ENCODE measurements around the gene ADARB2.

Gene ADARB2

DNA sequence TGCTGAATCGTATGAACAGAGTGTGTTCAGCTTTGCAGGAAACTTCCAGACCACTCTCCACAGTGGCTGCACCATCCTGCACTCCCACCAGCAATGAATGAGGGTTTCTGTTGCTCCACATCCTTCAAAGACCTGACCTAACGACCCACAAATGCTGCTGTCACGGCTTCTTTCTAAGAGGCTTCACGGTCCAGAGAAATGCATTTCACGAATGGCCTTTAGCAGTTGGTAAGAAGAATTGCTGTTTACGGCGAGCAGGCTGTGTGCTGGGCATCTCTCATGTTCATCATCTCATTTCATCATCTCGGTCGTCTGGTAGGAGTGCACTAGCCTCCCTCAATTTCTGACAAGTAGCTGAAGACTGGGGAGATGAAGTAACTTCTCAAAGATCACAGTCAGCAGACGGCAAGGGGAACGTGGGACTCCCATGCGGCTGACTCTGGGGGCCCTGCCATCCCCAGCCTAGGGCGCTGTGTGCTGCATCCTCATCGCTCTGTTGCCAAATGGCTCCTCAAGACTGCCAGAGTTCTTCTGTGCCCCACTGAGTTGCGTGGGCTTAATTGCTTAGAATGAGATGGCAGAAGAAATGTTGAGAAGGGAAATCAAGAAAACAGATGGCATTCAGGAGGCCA lies 72.9 kb downstream of the ADARB2 start:
- no peak for DNase-seq (ENCODE audit: low read depth in 2 of 3, low spot score in 1 of 3)

DNA sequence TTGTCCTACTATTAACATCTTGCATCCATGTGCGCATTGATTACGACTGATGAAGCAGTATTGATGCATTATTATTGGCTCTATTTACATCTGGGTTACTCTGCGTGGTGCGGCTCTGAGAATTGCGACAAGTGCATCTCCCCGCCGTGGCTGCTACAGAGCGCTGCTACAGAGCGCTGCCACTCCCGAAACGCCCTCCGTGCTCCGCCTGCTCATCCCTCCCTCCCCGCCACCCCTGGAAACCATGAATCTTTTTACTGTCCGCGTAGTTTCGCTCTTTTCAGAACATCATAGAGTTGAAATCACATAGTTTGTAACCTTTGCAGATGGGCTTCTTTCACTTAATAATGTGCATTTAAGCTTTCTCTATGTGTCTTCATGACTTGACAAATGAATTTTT lies 74.1 kb downstream of the ADARB2 start:
- no peak for DNase-seq (ENCODE audit: low read depth in 2 of 3, low spot score in 1 of 3)

DNA sequence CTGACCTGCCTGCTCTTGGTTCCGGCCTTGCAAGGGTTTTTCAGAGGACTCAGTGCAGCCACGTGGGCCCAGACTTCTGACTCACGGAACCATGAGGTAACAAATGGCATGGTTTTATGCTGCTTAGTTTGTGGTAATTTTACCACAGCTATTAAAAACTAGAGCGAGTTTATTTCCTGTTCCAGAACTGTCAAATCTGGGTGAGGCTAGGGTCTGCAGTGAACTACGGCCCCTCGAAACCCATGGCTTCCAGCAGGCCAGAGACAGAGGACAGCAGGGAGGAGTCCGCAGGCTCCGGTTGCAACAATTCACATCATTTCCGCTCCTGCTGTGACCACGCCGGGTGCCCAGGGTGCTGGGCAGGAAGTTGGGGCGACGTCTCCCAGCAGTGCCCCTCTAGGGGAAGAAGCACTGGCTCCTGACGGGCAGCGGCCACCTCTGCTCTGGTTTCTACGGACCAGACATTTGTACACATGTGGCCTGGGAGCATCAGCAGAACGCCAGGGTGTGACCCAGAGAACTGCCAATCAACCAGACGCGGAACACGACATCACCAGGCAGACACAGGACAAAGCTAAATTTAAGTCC lies 74.8 kb downstream of the ADARB2 start:
- no peak for DNase-seq (ENCODE audit: low read depth in 2 of 3, low spot score in 1 of 3)

DNA sequence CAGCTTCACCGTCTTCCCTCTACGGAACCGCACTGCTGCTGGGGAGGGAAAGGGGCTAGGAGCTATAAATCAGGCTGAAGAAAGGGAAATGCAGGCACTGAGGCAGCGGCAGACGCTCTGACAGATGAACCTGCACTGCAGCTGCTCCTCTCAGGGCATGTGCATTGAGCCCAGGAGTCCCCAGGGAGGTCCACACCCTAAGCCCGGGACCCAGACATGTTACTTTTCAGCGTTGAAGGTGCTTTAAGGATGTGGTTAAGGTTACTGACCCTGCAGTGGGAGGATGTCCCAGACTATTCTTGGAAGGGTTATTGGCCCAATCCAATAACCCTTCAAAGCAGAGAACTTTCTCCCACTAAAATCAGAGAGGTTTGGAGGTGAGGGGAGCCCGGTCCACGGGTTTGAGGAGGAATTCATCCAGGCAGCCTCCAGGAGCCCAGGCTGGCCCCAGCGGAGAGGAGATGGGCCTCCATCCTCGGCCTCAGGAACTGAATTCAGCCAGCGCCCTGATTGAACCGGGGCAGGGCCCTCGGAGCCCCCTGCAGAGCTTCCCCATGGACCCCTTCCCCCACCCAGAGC lies 75.4 kb downstream of the ADARB2 start:
- no peak for DNase-seq (ENCODE audit: low read depth in 2 of 3, low spot score in 1 of 3)

DNA sequence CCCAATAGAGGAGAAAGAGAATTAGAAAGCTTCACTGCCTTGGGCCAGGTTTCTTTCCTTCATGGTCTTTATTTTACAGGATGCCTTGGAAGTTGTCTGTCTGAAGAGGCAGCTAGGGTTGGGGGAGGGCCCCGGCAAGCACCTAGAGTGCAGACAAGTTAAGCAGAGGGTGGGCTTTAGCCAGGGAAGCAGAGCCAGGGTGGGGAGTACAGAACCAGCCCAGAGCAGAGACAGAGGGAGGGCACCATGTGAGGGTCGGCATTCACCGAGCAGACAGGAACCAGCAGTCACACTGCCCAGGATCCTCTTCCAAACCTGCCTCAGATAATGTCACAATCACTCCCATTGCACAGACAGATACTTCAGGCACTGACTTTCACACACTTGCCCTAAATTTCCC lies 75.9 kb downstream of the ADARB2 start:
- no peak for DNase-seq (ENCODE audit: low read depth in 2 of 3, low spot score in 1 of 3)

DNA sequence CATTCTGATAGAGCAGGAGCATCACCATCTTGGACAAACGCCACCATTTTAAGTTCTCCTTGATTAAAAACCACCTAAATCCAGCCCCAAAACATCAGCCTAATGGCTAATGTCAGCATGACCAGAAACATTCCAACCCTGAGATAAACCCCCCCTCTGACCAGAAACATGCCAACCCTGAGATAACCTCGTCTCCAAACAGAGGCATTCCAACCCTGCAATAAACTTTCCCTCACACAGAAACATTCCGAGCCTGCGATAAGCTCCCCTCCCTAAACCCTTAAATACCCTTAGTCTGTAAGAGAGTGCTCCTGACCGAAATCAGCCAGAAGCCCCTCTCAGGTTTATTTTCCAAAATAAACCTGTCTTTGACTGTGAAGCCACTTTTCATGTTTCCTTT lies 76.5 kb downstream of the ADARB2 start:
- DNase-seq (ENCODE audit: low read depth in 2 of 3, low spot score in 1 of 3) = no peak

DNA sequence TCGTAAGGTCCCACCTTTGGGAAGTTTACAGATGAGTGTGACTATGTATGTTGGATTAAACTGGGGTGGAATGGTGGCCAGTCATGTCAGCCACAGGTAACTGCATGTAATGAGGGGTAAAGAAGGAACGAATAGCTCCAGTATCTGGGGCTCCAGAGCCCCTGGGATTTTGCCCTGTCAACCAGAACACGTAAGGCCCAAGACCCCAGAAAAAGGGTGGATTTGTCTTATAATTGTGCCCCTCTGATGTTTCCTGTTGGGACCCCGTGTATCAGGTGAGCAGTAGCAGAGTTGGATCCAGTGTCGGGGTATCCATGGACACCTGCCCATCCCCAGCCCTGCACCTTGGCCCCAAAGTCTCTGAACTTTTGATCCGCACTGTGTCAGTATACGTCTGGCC lies 76.9 kb downstream of the ADARB2 start:
- no peak for DNase-seq (ENCODE audit: low read depth in 2 of 3, low spot score in 1 of 3)

DNA sequence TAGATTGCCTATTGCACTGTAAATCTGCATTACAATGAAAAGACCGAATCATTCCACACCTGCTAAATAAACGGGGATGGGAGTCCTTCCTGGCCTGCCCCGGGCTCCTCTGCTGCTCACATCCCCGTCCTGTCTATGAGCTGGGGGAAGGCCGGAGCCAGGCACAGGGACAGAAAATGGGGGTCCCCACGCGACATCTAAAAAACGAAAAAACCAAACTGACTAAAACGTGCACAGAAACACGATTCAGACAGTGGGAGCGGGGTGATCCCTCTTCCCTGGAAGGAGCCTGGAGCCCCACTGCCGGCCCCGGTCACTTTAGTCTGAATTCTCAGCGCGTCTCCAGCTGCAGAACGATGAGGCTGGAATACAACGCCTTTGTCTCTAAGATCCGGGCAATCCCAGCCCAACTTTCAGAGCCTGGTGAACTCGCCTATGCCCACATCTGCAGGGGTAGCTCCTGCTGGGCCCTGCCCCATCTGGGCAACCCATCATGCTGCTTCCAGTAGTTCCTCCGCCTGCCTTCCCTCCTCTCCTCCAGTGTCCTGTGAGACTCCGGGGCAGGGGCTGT lies 78.0 kb downstream of the ADARB2 start:
- DNase-seq (ENCODE audit: low read depth in 2 of 3, low spot score in 1 of 3) = no peak

DNA sequence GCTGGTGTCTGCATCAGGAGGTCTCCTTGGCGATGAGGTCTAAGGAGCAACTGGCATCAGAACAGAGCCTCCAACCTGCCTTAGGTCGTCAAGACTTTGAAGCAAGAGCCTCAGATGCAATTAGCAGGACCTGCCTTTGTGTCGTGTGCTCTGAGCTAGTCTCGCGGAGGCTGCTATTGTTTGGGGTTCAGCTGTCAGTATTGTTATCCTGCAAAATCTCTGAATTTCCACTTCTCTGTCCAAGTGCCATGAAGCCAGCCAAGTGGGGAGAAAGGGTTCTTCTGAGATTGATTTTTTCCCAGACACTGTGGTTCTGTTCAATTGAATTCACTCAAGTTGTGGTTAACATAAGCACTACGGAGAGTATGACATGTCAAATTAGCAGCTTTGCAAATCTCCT lies 78.7 kb downstream of the ADARB2 start:
- DNase-seq (ENCODE audit: low read depth in 2 of 3, low spot score in 1 of 3) = no peak

DNA sequence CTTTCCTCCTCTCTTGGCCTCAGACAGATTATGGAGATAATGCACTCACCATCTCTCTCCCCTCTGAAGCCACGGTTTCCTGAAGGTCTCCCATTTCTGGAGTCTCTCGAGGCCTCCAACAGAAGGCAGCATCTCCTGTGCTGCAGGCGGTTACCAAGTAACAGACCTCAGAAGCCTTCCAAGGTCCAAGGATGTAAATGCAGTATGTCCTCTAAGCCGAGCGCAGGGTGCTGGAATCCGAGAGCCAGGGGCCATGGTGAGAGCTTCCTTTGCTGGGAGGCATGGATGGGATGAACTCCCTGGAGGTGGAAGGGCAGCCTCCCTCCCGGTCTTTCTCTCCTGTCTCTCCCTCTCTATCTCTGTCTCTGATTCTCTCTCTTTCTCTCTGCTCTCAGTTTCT lies 79.8 kb downstream of the ADARB2 start:
- DNase-seq (ENCODE audit: low read depth in 2 of 3, low spot score in 1 of 3) = no peak

DNA sequence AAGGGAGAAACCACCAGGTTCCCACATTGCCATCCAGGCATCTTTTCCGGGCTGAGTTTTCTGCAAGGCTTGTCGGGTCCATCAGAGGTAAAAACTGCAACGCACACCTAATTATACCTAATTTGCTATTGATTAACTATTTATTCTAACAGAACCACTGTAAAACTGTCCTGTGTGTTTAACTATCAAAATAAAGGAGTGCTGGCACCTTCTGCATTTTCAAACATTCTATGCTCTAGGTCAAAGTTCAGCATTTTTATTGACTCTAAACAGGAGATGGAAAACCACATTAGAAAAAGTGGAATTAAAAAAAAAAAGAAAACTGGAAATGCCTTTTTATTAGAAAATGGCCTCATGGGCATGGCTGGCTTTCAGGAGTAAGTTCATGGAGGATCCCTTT lies 82.0 kb downstream of the ADARB2 start:
- DNase-seq (ENCODE audit: low read depth in 2 of 3, low spot score in 1 of 3) = no peak

DNA sequence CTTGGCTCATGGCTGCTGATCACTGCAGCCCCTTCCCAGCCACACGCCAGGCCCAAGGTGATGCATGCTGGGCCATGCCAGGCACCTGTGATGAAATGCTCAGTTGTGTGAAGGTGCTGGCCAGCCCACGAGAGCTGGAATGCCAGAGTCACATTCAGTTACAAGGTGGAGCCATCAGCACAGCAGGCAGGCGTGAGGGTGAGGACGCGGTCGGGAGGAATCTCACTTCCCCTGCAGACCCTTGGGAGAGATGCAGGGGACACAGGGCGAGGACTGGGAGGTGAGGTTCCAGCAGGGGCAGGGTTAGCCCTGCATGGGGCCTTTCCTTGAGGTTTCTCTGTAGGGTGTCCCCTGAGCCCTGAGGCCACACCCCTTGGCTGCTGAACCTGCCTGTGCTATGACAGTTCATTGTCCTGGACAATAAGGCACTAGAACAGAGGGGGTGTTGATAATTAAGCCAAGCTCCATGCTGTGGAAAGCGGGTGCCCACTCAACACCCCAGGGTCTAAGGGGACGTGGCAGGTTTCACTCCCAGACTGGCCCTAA lies 82.4 kb downstream of the ADARB2 start:
- DNase-seq (ENCODE audit: low read depth in 2 of 3, low spot score in 1 of 3) = no peak

DNA sequence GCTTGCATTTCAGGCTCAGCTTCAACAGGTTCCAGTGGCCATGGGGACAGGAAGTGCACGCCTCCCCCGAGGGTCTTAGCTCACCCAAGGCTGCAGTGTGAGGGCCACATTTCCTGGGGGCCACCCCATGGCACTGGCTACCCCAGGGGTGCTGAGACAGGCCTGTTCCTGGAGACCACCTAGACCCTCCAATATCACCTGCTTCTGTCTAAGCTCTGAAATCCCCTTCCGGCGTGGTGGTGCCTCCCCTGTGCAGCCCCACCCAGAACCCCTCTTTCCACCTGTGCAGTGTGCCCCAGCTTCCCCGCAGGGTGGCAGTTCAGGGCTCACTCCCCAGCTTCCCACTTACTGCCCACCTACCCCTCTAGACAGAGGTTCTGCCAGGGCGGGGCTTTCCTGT lies 83.1 kb downstream of the ADARB2 start:
- DNase-seq (ENCODE audit: low read depth in 2 of 3, low spot score in 1 of 3) = no peak

DNA sequence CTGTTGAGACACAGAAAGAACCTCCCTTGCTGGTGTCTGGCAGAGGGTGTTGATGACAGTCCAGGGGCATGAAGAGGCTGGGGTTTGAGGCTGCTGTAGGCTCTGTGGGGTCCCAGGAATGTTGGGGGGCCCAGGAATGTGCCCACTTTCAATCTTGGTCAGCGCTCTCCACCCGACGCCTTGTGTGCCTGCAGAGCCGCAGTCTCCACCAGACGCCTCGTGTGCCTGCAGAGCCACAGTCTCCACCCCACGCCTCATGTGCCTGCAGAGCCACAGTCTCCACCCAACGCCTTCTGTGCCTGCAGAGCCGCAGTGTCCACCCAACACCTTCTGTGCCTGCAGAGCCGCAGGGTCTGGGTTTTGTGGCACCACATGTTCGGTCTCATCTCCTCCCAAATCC lies 84.0 kb downstream of the ADARB2 start:
- no peak for DNase-seq (ENCODE audit: low read depth in 2 of 3, low spot score in 1 of 3)

DNA sequence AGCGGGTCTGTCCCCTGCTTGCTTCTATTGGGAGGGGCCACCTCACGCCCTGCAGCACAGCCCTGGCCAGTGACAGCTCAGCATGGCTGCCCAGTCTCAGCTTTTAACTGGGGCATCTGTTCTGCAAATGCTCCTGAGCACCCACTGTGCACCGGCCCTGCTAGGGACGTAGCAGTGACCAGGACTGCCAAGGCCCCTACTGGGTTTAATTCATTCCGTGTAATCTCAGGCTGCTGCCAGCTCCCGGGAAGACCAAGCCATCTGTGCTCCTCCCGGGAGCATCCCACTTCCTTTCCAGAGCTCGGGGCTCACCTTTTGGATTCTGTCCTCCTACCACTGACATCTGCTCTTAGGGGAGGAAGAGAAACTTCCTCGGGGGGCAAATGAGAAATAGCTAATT lies 85.2 kb downstream of the ADARB2 start:
- no peak for DNase-seq (ENCODE audit: low read depth in 2 of 3, low spot score in 1 of 3)

DNA sequence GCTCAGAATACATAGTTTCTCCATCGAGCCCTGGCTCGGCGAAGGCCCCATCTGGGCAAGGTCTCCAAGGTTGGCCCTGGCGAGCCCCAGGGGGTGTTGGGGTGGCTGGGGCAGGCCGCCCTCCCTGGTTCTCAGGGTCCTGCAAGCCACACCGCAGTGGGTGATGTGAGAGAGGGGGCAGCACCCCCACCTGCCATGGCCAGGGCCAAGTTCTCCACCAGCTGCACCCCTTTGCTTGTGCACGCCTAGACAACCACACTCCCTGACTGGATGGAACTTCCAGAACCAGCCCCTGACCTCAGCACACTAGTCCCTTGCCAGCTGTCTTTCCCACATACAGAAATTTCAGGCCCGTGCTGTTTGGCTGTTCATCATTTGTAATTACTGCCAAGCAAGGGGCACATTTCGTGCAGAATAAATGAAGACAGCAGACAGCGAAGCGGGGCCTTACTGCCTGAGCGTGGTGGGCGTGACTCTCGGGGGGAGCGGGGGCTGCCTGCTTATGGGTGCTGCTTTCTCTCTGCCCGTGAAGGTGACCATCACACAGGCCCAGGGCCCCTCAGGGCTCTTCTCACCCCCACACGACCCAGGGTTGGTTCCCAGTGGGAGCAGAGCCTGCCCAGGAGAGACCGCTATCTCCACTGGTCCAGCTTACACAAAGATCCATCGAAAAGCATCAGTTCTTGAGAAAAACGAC lies 85.9 kb downstream of the ADARB2 start:
- no peak for DNase-seq (ENCODE audit: low read depth in 2 of 3, low spot score in 1 of 3)

DNA sequence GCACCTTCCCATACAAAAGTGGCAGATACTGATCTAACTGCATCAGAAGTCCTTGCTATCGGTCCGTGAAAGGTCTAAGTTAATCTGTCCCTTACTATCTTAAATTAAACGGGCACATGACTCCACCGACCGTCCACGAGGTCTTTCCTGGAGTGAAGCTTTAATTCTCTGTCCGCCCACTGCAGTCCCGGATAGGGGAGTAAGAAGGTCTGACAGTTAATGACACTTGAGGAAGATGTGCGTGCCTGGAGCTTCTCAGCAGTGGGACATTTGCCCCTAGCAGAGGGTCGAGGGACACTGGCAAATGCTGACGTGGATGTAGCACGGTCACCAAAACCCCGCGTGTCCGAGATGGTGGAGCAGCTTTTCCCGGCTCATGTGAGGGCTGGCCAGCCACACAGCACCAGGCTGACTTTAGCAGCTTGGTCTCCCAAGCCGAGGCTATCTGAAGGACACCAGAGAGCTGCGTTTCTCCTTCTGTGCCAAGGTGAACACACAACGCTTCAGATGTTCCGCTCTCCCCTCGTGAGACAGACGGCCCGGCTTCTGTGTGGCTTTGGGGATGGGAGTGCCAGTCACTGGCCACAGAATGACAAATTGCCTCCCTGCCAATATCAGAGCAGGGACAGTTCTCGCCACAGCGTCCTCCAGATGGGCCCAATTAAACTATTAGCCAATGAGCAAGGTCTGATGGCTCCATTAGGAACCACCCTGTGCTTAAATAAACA lies 86.6 kb downstream of the ADARB2 start:
- DNase-seq (ENCODE audit: low read depth in 2 of 3, low spot score in 1 of 3) = no peak

DNA sequence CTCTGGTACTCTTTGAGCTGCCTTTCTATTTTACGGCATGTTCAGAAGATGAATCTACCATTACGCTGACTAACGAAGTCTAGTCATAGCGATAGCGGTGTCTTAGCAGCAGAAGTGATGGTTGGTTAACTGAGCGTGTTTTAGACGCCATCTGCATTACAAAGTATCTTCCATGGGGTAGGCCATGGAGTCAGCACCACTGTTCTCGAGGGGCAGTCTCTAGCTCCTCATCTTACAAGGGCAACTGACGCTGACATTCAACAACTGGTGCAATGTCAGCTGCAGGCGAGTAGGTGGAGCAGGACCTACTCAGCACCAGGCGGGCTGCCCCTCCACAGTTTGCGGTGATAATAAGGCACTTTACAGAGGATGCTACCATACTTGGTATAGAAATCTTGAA lies 88.7 kb downstream of the ADARB2 start:
- DNase-seq (ENCODE audit: low read depth in 2 of 3, low spot score in 1 of 3) = no peak

DNA sequence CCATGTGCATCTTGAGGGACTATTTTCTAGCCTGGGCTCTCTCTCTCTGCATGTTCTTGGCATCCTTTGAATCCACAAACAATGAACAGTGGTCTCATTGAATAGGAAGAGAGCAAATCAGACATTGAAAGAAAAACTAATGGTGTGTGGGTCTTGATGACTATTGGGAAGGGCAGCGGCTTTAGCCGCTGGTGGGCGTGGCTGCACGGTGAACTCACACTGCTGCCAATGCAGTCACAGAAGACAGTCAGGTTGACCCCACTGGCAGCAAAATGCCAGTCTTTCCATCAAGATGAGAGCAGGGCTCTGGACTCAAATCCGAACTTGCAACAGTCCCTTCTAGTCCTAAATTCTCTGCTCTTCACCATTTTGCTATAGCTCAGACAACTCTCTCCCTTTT lies 91.0 kb downstream of the ADARB2 start:
- DNase-seq (ENCODE audit: low read depth in 2 of 3, low spot score in 1 of 3) = no peak

DNA sequence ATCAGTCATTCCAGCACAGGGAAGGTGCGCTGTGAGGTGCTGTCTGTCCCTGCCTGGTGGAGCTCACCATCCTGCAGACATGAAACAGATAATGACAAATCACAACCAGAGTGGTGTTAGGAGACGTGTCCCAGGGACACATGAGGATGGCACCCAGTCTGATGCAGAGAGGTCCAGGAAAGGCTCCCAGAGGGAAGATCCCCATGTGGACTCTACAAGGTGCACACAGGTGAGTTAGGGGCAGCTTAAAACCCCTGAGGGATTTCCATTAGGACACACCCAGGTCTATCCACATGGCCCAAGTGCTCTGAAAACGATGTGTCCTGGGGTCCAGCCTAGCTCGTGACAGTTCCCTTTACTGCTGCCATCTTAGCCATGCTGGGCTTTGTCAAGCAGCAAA lies 91.4 kb downstream of the ADARB2 start:
- DNase-seq (ENCODE audit: low read depth in 2 of 3, low spot score in 1 of 3) = no peak

DNA sequence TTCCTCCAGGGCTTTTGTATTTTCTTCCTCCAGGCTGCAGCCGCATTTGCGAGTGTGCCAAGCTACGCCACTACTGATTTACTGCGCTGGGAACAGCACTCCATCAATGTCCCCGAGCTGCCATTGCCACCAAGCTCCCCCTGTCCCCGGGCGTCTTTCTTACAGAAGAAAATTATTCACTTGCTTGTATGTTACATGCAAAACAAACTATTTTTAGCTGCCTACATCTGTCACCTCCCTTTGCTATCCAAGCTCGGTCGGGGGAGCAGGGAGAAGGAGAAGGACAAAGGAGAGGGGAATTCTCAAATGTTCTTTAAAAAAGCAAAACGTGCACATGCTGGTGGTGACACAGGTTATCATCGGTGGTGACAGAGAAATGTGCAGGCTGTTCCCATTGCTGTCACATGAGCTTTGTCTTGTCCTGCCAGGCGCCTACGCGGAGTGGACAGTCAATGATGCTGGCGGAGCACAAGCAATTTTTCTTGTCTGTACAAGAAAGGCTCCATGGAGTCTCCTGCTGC lies 93.1 kb downstream of the ADARB2 start:
- DNase-seq (ENCODE audit: low read depth in 2 of 3, low spot score in 1 of 3) = no peak
